ENCODE measurements around the gene SOX9.

SOX9 gene

DNA sequence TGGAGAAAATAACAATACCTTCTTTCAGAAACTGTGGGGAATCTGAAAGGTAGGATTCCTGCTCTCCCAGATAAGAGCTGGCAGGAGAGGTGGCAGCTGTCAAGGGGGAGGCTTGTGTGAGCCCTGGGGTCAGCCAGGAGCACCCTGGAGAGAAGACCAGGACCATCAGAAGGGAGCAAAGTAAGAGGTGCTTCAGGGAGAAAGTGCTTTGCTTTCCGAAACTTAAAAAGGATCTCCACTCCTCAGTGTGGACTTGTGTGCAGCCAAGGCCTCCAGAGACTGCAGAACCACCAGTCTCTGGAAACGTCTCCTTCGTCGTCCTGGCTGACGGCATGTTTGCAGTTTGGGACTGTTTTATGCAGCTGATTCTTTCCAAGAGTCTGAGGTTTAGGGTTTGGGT lies 13.7 kb upstream of the SOX9 start:
- no peaks in the 10 kb centered on the region for H3K27me3 ChIP-seq (ENCODE audit: insufficient read depth, low read length, poor library complexity, severe bottlenecking)
- H4K20me1 ChIP-seq (ENCODE audit: insufficient read depth, low read length, poor library complexity, severe bottlenecking), result no peaks in the 10 kb centered on the region
- no peak overlapping the region for H2AFZ ChIP-seq (ENCODE audit: low read length)
- no peaks in the 10 kb centered on the region for H3K9me2 ChIP-seq (replicated peaks; ENCODE audit: low read depth, low read length)
- H3K4me1 ChIP-seq (ENCODE audit: insufficient read depth, low read length, poor library complexity, severe bottlenecking), result no peaks in the 10 kb centered on the region
- H3F3A ChIP-seq (ENCODE audit: low read depth), result no peaks in the 10 kb centered on the region
- TF ChIP-seq, protein P1, sequence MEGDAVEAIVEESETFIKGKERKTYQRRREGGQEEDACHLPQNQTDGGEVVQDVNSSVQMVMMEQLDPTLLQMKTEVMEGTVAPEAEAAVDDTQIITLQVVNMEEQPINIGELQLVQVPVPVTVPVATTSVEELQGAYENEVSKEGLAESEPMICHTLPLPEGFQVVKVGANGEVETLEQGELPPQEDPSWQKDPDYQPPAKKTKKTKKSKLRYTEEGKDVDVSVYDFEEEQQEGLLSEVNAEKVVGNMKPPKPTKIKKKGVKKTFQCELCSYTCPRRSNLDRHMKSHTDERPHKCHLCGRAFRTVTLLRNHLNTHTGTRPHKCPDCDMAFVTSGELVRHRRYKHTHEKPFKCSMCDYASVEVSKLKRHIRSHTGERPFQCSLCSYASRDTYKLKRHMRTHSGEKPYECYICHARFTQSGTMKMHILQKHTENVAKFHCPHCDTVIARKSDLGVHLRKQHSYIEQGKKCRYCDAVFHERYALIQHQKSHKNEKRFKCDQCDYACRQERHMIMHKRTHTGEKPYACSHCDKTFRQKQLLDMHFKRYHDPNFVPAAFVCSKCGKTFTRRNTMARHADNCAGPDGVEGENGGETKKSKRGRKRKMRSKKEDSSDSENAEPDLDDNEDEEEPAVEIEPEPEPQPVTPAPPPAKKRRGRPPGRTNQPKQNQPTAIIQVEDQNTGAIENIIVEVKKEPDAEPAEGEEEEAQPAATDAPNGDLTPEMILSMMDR (conservative IDR thresholded peaks at IDR 0.05; ENCODE audit: low read length), result no peak
- no peak for TF ChIP-seq EZH2phosphoT487 (IDR thresholded peaks at IDR 0.05; ENCODE audit: borderline replicate concordance)
- H3K9ac ChIP-seq (ENCODE audit: low read depth, low read length, poor library complexity, severe bottlenecking), result no peak overlapping the region
- no peaks in the 10 kb centered on the region for H3K79me2 ChIP-seq (ENCODE audit: insufficient read depth, low read length)
- H3K4me3 ChIP-seq (ENCODE audit: low read length, poor library complexity, severe bottlenecking), result no peak overlapping the region
- H3K36me3 ChIP-seq (ENCODE audit: insufficient read depth, low read length), result no peaks in the 10 kb centered on the region
- H3K4me2 ChIP-seq (ENCODE audit: low read depth, low read length, poor library complexity, severe bottlenecking), result no peak overlapping the region
- H3K9me3 ChIP-seq (ENCODE audit: insufficient read depth, low read depth, low read length), result peaks cover 4% of the 10 kb centered on the region; the same call in 1 of the 2 replicates

DNA sequence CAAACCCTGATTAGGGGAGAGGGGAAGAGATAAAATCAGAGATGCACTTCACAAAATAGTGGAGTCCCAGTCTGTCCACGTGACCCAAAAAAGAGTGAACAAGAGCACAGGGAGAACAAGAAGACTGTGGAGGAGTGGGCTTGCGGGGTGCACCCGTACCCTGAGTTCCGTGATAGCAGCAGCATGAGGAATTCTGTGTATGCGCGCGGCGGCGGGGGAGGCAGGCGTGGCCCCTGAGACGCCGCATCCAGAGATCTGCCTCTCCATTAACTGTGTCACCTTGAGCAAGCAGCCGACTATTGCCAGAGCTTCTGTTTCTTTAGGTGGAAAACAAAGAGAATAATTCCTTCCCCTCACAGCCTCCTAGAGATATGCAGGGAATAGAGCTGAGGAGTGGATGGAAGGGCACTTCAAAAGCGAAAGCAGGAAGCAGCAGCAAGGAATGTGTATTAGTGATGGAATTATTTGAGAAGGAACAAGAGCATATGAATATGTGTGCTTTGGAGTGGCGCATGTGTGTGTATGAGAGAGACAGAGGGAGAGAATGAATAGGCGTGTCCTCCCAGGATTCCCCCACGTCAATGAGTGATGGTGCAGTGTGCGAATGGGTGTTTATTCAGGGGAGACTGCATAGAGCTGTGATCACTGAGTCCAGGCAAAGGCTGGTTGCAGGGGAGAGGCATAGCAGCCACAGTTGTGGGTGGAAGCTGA lies 10.4 kb upstream of the SOX9 start:
- H2AFZ ChIP-seq (ENCODE audit: low read length), result no peak overlapping the region
- H3K9me2 ChIP-seq (replicated peaks; ENCODE audit: low read depth, low read length), result no peaks in the 10 kb centered on the region
- H3K4me3 ChIP-seq (ENCODE audit: low read length, poor library complexity, severe bottlenecking), result no peak overlapping the region
- no peaks in the 10 kb centered on the region for H3K36me3 ChIP-seq (ENCODE audit: insufficient read depth, low read length)
- H3K79me2 ChIP-seq (ENCODE audit: insufficient read depth, low read length), result no peaks in the 10 kb centered on the region
- TF ChIP-seq EZH2phosphoT487 (IDR thresholded peaks at IDR 0.05; ENCODE audit: borderline replicate concordance), result no peak
- TF ChIP-seq, protein P1 (conservative IDR thresholded peaks at IDR 0.05; ENCODE audit: low read length), result no peak
- no peaks in the 10 kb centered on the region for H4K20me1 ChIP-seq (ENCODE audit: insufficient read depth, low read length, poor library complexity, severe bottlenecking)
- no peak overlapping the region for H3K9ac ChIP-seq (ENCODE audit: low read depth, low read length, poor library complexity, severe bottlenecking)
- H3K4me1 ChIP-seq (ENCODE audit: insufficient read depth, low read length, poor library complexity, severe bottlenecking), result no peaks in the 10 kb centered on the region
- no peaks in the 10 kb centered on the region for H3F3A ChIP-seq (ENCODE audit: low read depth)
- no peak overlapping the region for H3K4me2 ChIP-seq (ENCODE audit: low read depth, low read length, poor library complexity, severe bottlenecking)
- H3K27me3 ChIP-seq (ENCODE audit: insufficient read depth, low read length, poor library complexity, severe bottlenecking), result no peaks in the 10 kb centered on the region
- peaks cover 4% of the 10 kb centered on the region; the same call in 1 of the 2 replicates for H3K9me3 ChIP-seq (ENCODE audit: insufficient read depth, low read depth, low read length)

DNA sequence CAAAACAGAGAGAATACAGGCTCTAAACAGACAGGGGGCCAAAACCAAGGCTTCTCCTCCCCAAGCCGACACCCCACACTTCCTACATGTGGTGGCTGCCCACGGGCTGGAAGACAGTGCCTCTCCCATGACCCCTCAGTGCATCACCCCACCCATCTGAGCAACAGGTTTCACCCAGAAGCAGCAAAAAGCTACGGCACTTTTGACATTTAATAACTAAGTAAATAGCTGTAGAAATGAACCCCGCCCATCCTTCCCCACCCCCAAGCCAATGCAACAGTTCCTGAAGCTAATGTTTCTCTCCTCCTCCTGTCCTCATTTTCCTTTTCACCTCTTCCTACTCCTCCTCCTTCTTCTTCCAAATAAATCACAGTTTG lies 9.9 kb upstream of the SOX9 start:
- Histone ChIP-seq H3K9me3 (ENCODE audit: insufficient read depth, low read depth, low read length) (peaks cover 4% of the 10 kb centered on the region; the same call in 1 of the 2 replicates), H3K27me3 (ENCODE audit: insufficient read depth, low read length, poor library complexity, severe bottlenecking) (no peaks in the 10 kb centered on the region), H3K4me1 (ENCODE audit: insufficient read depth, low read length, poor library complexity, severe bottlenecking) (no peaks in the 10 kb centered on the region), H3K9me2 (replicated peaks; ENCODE audit: low read depth, low read length) (no peaks in the 10 kb centered on the region), H4K20me1 (ENCODE audit: insufficient read depth, low read length, poor library complexity, severe bottlenecking) (no peaks in the 10 kb centered on the region), H3F3A (ENCODE audit: low read depth) (no peaks in the 10 kb centered on the region), H2AFZ (ENCODE audit: low read length) (no peak overlapping the region), H3K79me2 (ENCODE audit: insufficient read depth, low read length) (no peaks in the 10 kb centered on the region), H3K4me2 (ENCODE audit: low read depth, low read length, poor library complexity, severe bottlenecking) (no peak overlapping the region), H3K36me3 (ENCODE audit: insufficient read depth, low read length) (no peaks in the 10 kb centered on the region), H3K9ac (ENCODE audit: low read depth, low read length, poor library complexity, severe bottlenecking) (no peak overlapping the region), H3K4me3 (ENCODE audit: low read length, poor library complexity, severe bottlenecking) (no peak overlapping the region)
- TF ChIP-seq EZH2phosphoT487 (IDR thresholded peaks at IDR 0.05; ENCODE audit: borderline replicate concordance), result no peak
- TF ChIP-seq, protein P1 (conservative IDR thresholded peaks at IDR 0.05; ENCODE audit: low read length), result no peak

Data from Loucy (cell line).